ENCODE results near the gene ALDH7A1.

ALDH7A1 gene

GRCh38 chr5:126499278-126499677 is 95.7 kb downstream of the ALDH7A1 start:
- peak overlapping the region in 1 of 2 donors; percentile 24 for H3K27ac ChIP-seq
- intact Hi-C loops (cut with DNase I; ENCODE audit: low total_unique reads): no loop called here

GRCh38 chr5:126497506-126497905 is 97.5 kb downstream of the ALDH7A1 start:
- Histone ChIP-seq H3K4me1 (no peaks in the 10 kb centered on the region), H3K4me3 (no peak overlapping the region), H3K27ac (no peak overlapping the region), H3K27me3 (no peaks in the 10 kb centered on the region), H3K9me3 (no peaks in the 10 kb centered on the region), H3K36me3 (peaks cover 16 to 21% (median 17%) of the 10 kb centered on the region in 3 donors)
- intact Hi-C loops (cut with DNase I; ENCODE audit: low total_unique reads): no loop called here
- DNase-seq: no peak
- no peak for TF ChIP-seq CTCF (IDR thresholded peaks at IDR 0.05)

More at GRCh38 chr5:126499278-126499677, 95.7 kb downstream of the ALDH7A1 start:
- Histone ChIP-seq H3K27me3 (no peaks in the 10 kb centered on the region), H3K9me3 (no peaks in the 10 kb centered on the region), H3K4me1 (peaks cover 0 to 9% (median 3%) of the 10 kb centered on the region in 4 donors), H3K36me3 (peaks cover 0 to 5% (median 5%) of the 10 kb centered on the region in 3 donors), H3K4me3 (no peak overlapping the region)
- no peak for TF ChIP-seq CTCF (IDR thresholded peaks at IDR 0.05)
- DNase-seq: no peak

GRCh38 chr5:126494393-126494792 is 100.6 kb downstream of the ALDH7A1 start:
- Histone ChIP-seq H3K9me3 (no peaks in the 10 kb centered on the region), H3K36me3 (peaks cover 29 to 44% (median 38%) of the 10 kb centered on the region in 3 donors), H3K27ac (no peak overlapping the region), H3K4me1 (peaks cover 0 to 8% (median 0%) of the 10 kb centered on the region in 4 donors), H3K4me3 (no peak overlapping the region), H3K27me3 (no peaks in the 10 kb centered on the region)
- TF ChIP-seq CTCF (IDR thresholded peaks at IDR 0.05): no peak
- intact Hi-C loops (cut with DNase I; ENCODE audit: low total_unique reads): no loop called here
- DNase-seq: no peak

GRCh38 chr5:126492939-126493338 is 102.1 kb downstream of the ALDH7A1 start:
- no peaks in the 10 kb centered on the region for H3K27me3 ChIP-seq
- DNase-seq: no peak
- no peak overlapping the region for H3K4me3 ChIP-seq
- peak; percentile 9 to 11 for TF ChIP-seq CTCF (IDR thresholded peaks at IDR 0.05)
- H3K4me1 ChIP-seq: peaks cover 0 to 16% (median 0%) of the 10 kb centered on the region in 4 donors
- no peaks in the 10 kb centered on the region for H3K9me3 ChIP-seq
- H3K27ac ChIP-seq: peak overlapping the region in 1 of 2 donors; percentile 10
- intact Hi-C loops (cut with DNase I; ENCODE audit: low total_unique reads): no loop called here
- peaks cover 43 to 59% (median 53%) of the 10 kb centered on the region in 3 donors for H3K36me3 ChIP-seq

- peak in 1 of 2 donors; percentile 49 for DNase-seq
- peak overlapping the region; percentile 37 to 52 for H3K27ac ChIP-seq
These were observed 104.7 kb downstream of the ALDH7A1 start for GRCh38 chr5:126490167-126490940.

More at GRCh38 chr5:126490167-126490940, 104.7 kb downstream of the ALDH7A1 start:
- intact Hi-C loops (cut with DNase I; ENCODE audit: low total_unique reads): no loop called here
- peaks cover 0 to 17% (median 7%) of the 10 kb centered on the region in 4 donors for H3K4me1 ChIP-seq
- H3K27me3 ChIP-seq: no peaks in the 10 kb centered on the region
- TF ChIP-seq CTCF (IDR thresholded peaks at IDR 0.05): no peak
- H3K4me3 ChIP-seq: no peak overlapping the region
- H3K9me3 ChIP-seq: no peaks in the 10 kb centered on the region
- H3K36me3 ChIP-seq: peaks cover 68 to 85% (median 78%) of the 10 kb centered on the region in 3 donors

Measured in tibial artery (tissue), 4 donors.